H9 (cell line): ENCODE results near the gene HIVEP1. TPM values are rescaled to one million over a fixed set of nuclear protein-coding genes. Genes with fewer than 3 reads are reported as not detected.

Experiments
- DNase-seq: peaks from one replicate; pipeline ENCODE4 v3.0.0-alpha.2; 2017
- H2AFZ ChIP-seq: one replicate; pipeline ENCODE4 v1.6.1; 2013; ENCODE audit warnings: mild to moderate bottlenecking, low read length, control low read depth, moderate library complexity
- H2AK5ac ChIP-seq: 2 replicates; pipeline ENCODE4 v1.6.1; 2013; ENCODE audit warnings: low read length, control low read depth, mixed read lengths; ENCODE audit not compliant: insufficient read length
- H2BK120ac ChIP-seq: one replicate; pipeline ENCODE4 v1.6.1; 2013; ENCODE audit warnings: low read depth, mild to moderate bottlenecking, low read length, control low read depth, inconsistent platforms; ENCODE audit not compliant: poor library complexity, severe bottlenecking
- H2BK12ac ChIP-seq: 2 replicates; pipeline ENCODE4 v1.6.1; 2013; ENCODE audit warnings: low read length, control low read depth, mixed read lengths, low read depth; ENCODE audit not compliant: insufficient read length
- H2BK15ac ChIP-seq: 2 replicates; pipeline ENCODE4 v1.6.1; 2013; ENCODE audit warnings: low read depth, low read length, control low read depth
- H2BK20ac ChIP-seq: one replicate; pipeline ENCODE4 v1.6.1; 2013; ENCODE audit warnings: low read depth, mild to moderate bottlenecking, low read length, control low read depth, inconsistent platforms; ENCODE audit not compliant: poor library complexity, severe bottlenecking
- H2BK5ac ChIP-seq: 2 replicates; pipeline ENCODE4 v1.6.1; 2013; ENCODE audit warnings: low read length, control low read depth, mixed read lengths; ENCODE audit not compliant: insufficient read length
- H3K14ac ChIP-seq: 2 replicates; pipeline ENCODE4 v1.6.1; 2013; ENCODE audit warnings: low read length, control low read depth; ENCODE audit not compliant: insufficient read depth
- H3K18ac ChIP-seq: 2 replicates; pipeline ENCODE4 v1.6.1; 2013; ENCODE audit warnings: low read depth, mild to moderate bottlenecking, mixed read lengths, low read length, control low read depth; ENCODE audit not compliant: insufficient read length
- H3K23ac ChIP-seq: 2 replicates; pipeline ENCODE4 v1.6.1; 2013; ENCODE audit warnings: low read length, control low read depth, mixed read lengths, low read depth; ENCODE audit not compliant: insufficient read length
- H3K23me2 ChIP-seq: 2 replicates; pipeline ENCODE4 v1.6.1; 2013; ENCODE audit warnings: low read depth, mild to moderate bottlenecking, mixed read lengths, low read length, control low read depth; ENCODE audit not compliant: insufficient read length, poor library complexity, severe bottlenecking
- H3K27ac ChIP-seq: 2 replicates; pipeline ENCODE4 v1.5.1; 2013; ENCODE audit warnings: low read length, control low read depth, mixed read lengths, low read depth; ENCODE audit not compliant: insufficient read length
- H3K27me3 ChIP-seq: 2 replicates; pipeline ENCODE4 v1.6.1; 2013; ENCODE audit warnings: low read length, control low read depth, inconsistent platforms; ENCODE audit not compliant: insufficient read depth
- H3K4ac ChIP-seq: 2 replicates; pipeline ENCODE4 v1.6.1; 2013; ENCODE audit warnings: low read depth, mild to moderate bottlenecking, control low read depth, inconsistent platforms, low read length, moderate library complexity
- H3K4me1 ChIP-seq: 2 replicates; pipeline ENCODE4 v1.6.1; 2013; ENCODE audit warnings: low read length, control low read depth, inconsistent platforms; ENCODE audit not compliant: insufficient read depth
- H3K4me2 ChIP-seq: 2 replicates; pipeline ENCODE4 v1.6.1; 2013; ENCODE audit warnings: low read length, control low read depth, mixed read lengths; ENCODE audit not compliant: insufficient read length, insufficient read depth
- H3K56ac ChIP-seq: 2 replicates; pipeline ENCODE4 v1.6.1; 2013; ENCODE audit warnings: low read depth, mild to moderate bottlenecking, mixed read lengths, low read length, control low read depth; ENCODE audit not compliant: insufficient read length
- H3K79me1 ChIP-seq: 2 replicates; pipeline ENCODE4 v1.6.1; 2013; ENCODE audit warnings: low read depth, mild to moderate bottlenecking, moderate library complexity, low read length, control low read depth, inconsistent platforms; ENCODE audit not compliant: insufficient read depth, poor library complexity, severe bottlenecking
- H3K79me2 ChIP-seq: 2 replicates; pipeline ENCODE4 v1.6.1; 2013; ENCODE audit warnings: low read length, control low read depth, inconsistent platforms; ENCODE audit not compliant: insufficient read depth
- H3K9ac ChIP-seq: 2 replicates; pipeline ENCODE4 v1.6.1; 2013; ENCODE audit warnings: low read length, control low read depth, mixed read lengths; ENCODE audit not compliant: insufficient read length; ENCODE audit errors: extremely low read depth
- H3K9me3 ChIP-seq: one replicate; pipeline ENCODE4 v1.6.1; 2013; ENCODE audit warnings: low read depth, low read length, inconsistent platforms; ENCODE audit not compliant: control insufficient read depth
- H3T11ph ChIP-seq: one replicate; pipeline ENCODE4 v1.6.1; 2013; ENCODE audit warnings: mild to moderate bottlenecking, low read length, control low read depth, inconsistent platforms
- H4K20me1 ChIP-seq: one replicate; pipeline ENCODE4 v1.6.1; 2013; ENCODE audit not compliant: control insufficient read depth, insufficient read length, insufficient read depth
- H4K5ac ChIP-seq: 2 replicates; pipeline ENCODE4 v1.6.1; 2013; ENCODE audit warnings: low read depth, mild to moderate bottlenecking, mixed read lengths, low read length, control low read depth; ENCODE audit not compliant: insufficient read length
- H4K8ac ChIP-seq: replicated peaks from 2 replicates; pipeline ENCODE4 v1.6.1; 2013; ENCODE audit warnings: low read length, control low read depth, mixed read lengths, low read depth; ENCODE audit not compliant: insufficient read length
- H4K91ac ChIP-seq: 2 replicates; pipeline ENCODE4 v1.6.1; 2013; ENCODE audit warnings: low read depth, mild to moderate bottlenecking, moderate library complexity, mixed read lengths, low read length, control low read depth; ENCODE audit not compliant: insufficient read length
- H3K27ac Mint-ChIP-seq, 3 experiments: 2 replicates in 2 of 3; 3 replicates in 1 of 3; pipeline ENCODE4 v1.8.0; 2020 to 2021; ENCODE audit warnings: mixed read lengths in 3 of 3, mild to moderate bottlenecking in 1 of 3, moderate library complexity in 1 of 3
- H3K27me3 Mint-ChIP-seq: 2 replicates; pipeline ENCODE4 v1.8.0; 2021; ENCODE audit warnings: low read depth, mild to moderate bottlenecking, moderate library complexity, mixed read lengths
- H3K36me3 Mint-ChIP-seq, 3 experiments: 2 replicates in 2 of 3; 3 replicates in 1 of 3; pipeline ENCODE4 v1.8.0; 2020 to 2021; ENCODE audit warnings: low read depth in 3 of 3, mixed read lengths in 3 of 3; ENCODE audit not compliant: insufficient read depth in 1 of 3
- H3K4me1 Mint-ChIP-seq, 2 experiments: 2 replicates each; pipeline ENCODE4 v1.8.0; 2020; ENCODE audit warnings: mixed read lengths in 2 of 2
- H3K4me3 Mint-ChIP-seq, 2 experiments: 2 replicates in 1 of 2; 3 replicates in 1 of 2; pipeline ENCODE4 v1.8.0; 2020 to 2021; ENCODE audit warnings: mild to moderate bottlenecking in 2 of 2, mixed read lengths in 2 of 2, moderate library complexity in 1 of 2
- H3K9me3 Mint-ChIP-seq, 2 experiments: 2 replicates in 1 of 2; 3 replicates in 1 of 2; pipeline ENCODE4 v1.8.0; 2020; ENCODE audit warnings: mild to moderate bottlenecking in 2 of 2, mixed read lengths in 2 of 2, moderate library complexity in 1 of 2
- WGBS: extraction: QIAGEN DNeasy Blood & Tissue Kit; methylation state at CpG from one replicate; pipeline ENCODE4 v1.1.7; 2013; ENCODE audit warnings: missing lambda C conversion rate, low lambda C conversion rate, mixed read lengths; ENCODE audit not compliant: insufficient read length; ENCODE audit errors: extremely low coverage; 5-methylcytosine and 5-hydroxymethylcytosine counted together
- total RNA-seq: library from RNA; stranded (reverse); gene quantifications from 2 replicates; pipeline ENCODE4 v1.2.1, GENCODE V29; 2021
- TF ChIP-seq, protein P1 (sequence below): fragments of 200-600 bp; sonication (generic); conservative IDR thresholded peaks from 3 replicates; pipeline ENCODE4 v1.8.0; 2021; ENCODE audit warnings: antibody characterized with exemption, mild to moderate bottlenecking

Gene HIVEP1
- total RNA-seq, 1 experiment from 2014 or later = 44.2 TPM

GRCh38 chr6:11969092-11969491, 43.0 kb upstream of the HIVEP1 start:
- H3K23ac ChIP-seq = no peak overlapping the region
- H2BK5ac ChIP-seq = no peak overlapping the region
- H2BK20ac ChIP-seq = no peak overlapping the region
- no peaks in the 10 kb centered on the region for H3K23me2 ChIP-seq
- no peak for DNase-seq
- H2BK12ac ChIP-seq = no peak overlapping the region
- H3K18ac ChIP-seq = no peak overlapping the region
- H3K79me1 ChIP-seq = no peaks in the 10 kb centered on the region
- H3K14ac ChIP-seq = no peak overlapping the region
- no peak overlapping the region for H2AFZ ChIP-seq
- Mint-ChIP-seq H3K9me3 (peaks cover 0 to 4% of the 10 kb centered on the region in 2 experiments; a peak in 2 of 5 replicates), H3K4me3 (no peak overlapping the region), H3K36me3 (peaks cover 3 to 14% (median 3%) of the 10 kb centered on the region in 3 experiments; a peak in 4 of 7 replicates), H3K27ac (no peak overlapping the region), H3K4me1 (peaks cover 33 to 41% of the 10 kb centered on the region in 2 experiments), H3K27me3 (no peaks in the 10 kb centered on the region)
- H3K27me3 ChIP-seq = no peaks in the 10 kb centered on the region
- peaks cover 19% of the 10 kb centered on the region for H3K4me1 ChIP-seq
- no peak overlapping the region for H3T11ph ChIP-seq
- no peak overlapping the region for H2AK5ac ChIP-seq
- H4K91ac ChIP-seq = no peak overlapping the region
- H4K20me1 ChIP-seq = no peaks in the 10 kb centered on the region
- no peak overlapping the region for H2BK15ac ChIP-seq
- no peaks in the 10 kb centered on the region for H3K9me3 ChIP-seq
- H4K5ac ChIP-seq = no peak overlapping the region
- TF ChIP-seq, protein P1, sequence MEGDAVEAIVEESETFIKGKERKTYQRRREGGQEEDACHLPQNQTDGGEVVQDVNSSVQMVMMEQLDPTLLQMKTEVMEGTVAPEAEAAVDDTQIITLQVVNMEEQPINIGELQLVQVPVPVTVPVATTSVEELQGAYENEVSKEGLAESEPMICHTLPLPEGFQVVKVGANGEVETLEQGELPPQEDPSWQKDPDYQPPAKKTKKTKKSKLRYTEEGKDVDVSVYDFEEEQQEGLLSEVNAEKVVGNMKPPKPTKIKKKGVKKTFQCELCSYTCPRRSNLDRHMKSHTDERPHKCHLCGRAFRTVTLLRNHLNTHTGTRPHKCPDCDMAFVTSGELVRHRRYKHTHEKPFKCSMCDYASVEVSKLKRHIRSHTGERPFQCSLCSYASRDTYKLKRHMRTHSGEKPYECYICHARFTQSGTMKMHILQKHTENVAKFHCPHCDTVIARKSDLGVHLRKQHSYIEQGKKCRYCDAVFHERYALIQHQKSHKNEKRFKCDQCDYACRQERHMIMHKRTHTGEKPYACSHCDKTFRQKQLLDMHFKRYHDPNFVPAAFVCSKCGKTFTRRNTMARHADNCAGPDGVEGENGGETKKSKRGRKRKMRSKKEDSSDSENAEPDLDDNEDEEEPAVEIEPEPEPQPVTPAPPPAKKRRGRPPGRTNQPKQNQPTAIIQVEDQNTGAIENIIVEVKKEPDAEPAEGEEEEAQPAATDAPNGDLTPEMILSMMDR = no peak
- H3K79me2 ChIP-seq = no peaks in the 10 kb centered on the region
- H2BK120ac ChIP-seq = no peak overlapping the region
- WGBS = no CpG with 5 or more reads among the region's 2 CpGs
- H4K8ac ChIP-seq = no peak overlapping the region
- no peak overlapping the region for H3K9ac ChIP-seq
- H3K56ac ChIP-seq = no peak overlapping the region
- no peak overlapping the region for H3K4ac ChIP-seq
- H3K4me2 ChIP-seq = no peak overlapping the region
- H3K27ac ChIP-seq = no peak overlapping the region
